ENCODE measurements around the gene GOLGA6D. TPM values are rescaled to one million over a fixed set of nuclear protein-coding genes. Genes with fewer than 3 reads are reported as not detected.
"Not testable (repeated sequence)": the region's sequence is repeated elsewhere in the genome, so short reads cannot be mapped to it uniquely, and the experiment has no call there.

GOLGA6D gene
- total and polyA plus RNA-seq, 9 donors, result 0.09 to 0.89 (median 0.47) TPM

- not testable (repeated sequence) for H3K4me3 ChIP-seq (ENCODE audit: low read length); H3K4me1 ChIP-seq (ENCODE audit: control insufficient read depth, insufficient read depth, low read length); H3K27ac ChIP-seq (ENCODE audit: low read length); H3K27me3 ChIP-seq (ENCODE audit: control insufficient read depth, insufficient read depth, low read length); H3K36me3 ChIP-seq (ENCODE audit: control insufficient read depth, insufficient read depth, low read length); DNase-seq; H3K9me3 ChIP-seq (replicated peaks; ENCODE audit: control insufficient read depth, low read depth, low read length)
- no CpG with 5 or more reads among the region's 3 CpGs for WGBS (ENCODE audit: insufficient coverage)
Observed at GRCh38 chr15:75284152-75284551, 1.5 kb downstream of the GOLGA6D start.

- H3K9me3 ChIP-seq (replicated peaks; ENCODE audit: control insufficient read depth, low read depth, low read length); H3K27me3 ChIP-seq (ENCODE audit: control insufficient read depth, insufficient read depth, low read length); DNase-seq; H3K36me3 ChIP-seq (ENCODE audit: control insufficient read depth, insufficient read depth, low read length); H3K27ac ChIP-seq (ENCODE audit: low read length); H3K4me3 ChIP-seq (ENCODE audit: low read length); H3K4me1 ChIP-seq (ENCODE audit: control insufficient read depth, insufficient read depth, low read length): not testable (repeated sequence)
- no CpG with 5 or more reads among the region's 18 CpGs for WGBS (ENCODE audit: insufficient coverage)
Observed at GRCh38 chr15:75293660-75294059, 11.0 kb downstream of the GOLGA6D start.

GRCh38 chr15:75298541-75299310, 16.1 kb downstream of the GOLGA6D start:
- not testable (repeated sequence) for H3K36me3 ChIP-seq (ENCODE audit: control insufficient read depth, insufficient read depth, low read length); H3K9me3 ChIP-seq (replicated peaks; ENCODE audit: control insufficient read depth, low read depth, low read length); DNase-seq; H3K4me1 ChIP-seq (ENCODE audit: control insufficient read depth, insufficient read depth, low read length); H3K27me3 ChIP-seq (ENCODE audit: control insufficient read depth, insufficient read depth, low read length); H3K4me3 ChIP-seq (ENCODE audit: low read length); H3K27ac ChIP-seq (ENCODE audit: low read length)
- WGBS (ENCODE audit: insufficient coverage), result no CpG with 5 or more reads among the region's 13 CpGs

- not testable (repeated sequence) for H3K36me3 ChIP-seq (ENCODE audit: control insufficient read depth, insufficient read depth, low read length); H3K4me1 ChIP-seq (ENCODE audit: control insufficient read depth, insufficient read depth, low read length); H3K4me3 ChIP-seq (ENCODE audit: low read length); DNase-seq; H3K9me3 ChIP-seq (replicated peaks; ENCODE audit: control insufficient read depth, low read depth, low read length); H3K27me3 ChIP-seq (ENCODE audit: control insufficient read depth, insufficient read depth, low read length); H3K27ac ChIP-seq (ENCODE audit: low read length)
- WGBS (ENCODE audit: insufficient coverage), result 0% methylated on average over 1 of the region's 6 CpGs
Observed at GRCh38 chr15:75299311-75299688, 16.7 kb downstream of the GOLGA6D start.

- not testable (repeated sequence) for H3K9me3 ChIP-seq (replicated peaks; ENCODE audit: control insufficient read depth, low read depth, low read length); H3K4me1 ChIP-seq (ENCODE audit: control insufficient read depth, insufficient read depth, low read length); H3K27ac ChIP-seq (ENCODE audit: low read length); H3K4me3 ChIP-seq (ENCODE audit: low read length); DNase-seq; H3K36me3 ChIP-seq (ENCODE audit: control insufficient read depth, insufficient read depth, low read length); H3K27me3 ChIP-seq (ENCODE audit: control insufficient read depth, insufficient read depth, low read length)
- 58% methylated on average over 5 of the region's 6 CpGs for WGBS (ENCODE audit: insufficient coverage)
Observed at GRCh38 chr15:75300026-75300425, 17.4 kb downstream of the GOLGA6D start.

GRCh38 chr15:75302318-75302717, 19.7 kb downstream of the GOLGA6D start:
- H3K4me1 ChIP-seq (ENCODE audit: control insufficient read depth, insufficient read depth, low read length), result no peaks in the 10 kb centered on the region
- peaks cover 5% of the 10 kb centered on the region for H3K27me3 ChIP-seq (ENCODE audit: control insufficient read depth, insufficient read depth, low read length)
- 86% methylated on average over 9 of the region's 9 CpGs for WGBS (ENCODE audit: insufficient coverage)
- no peaks in the 10 kb centered on the region for H3K9me3 ChIP-seq (replicated peaks; ENCODE audit: control insufficient read depth, low read depth, low read length)
- no peaks in the 10 kb centered on the region for H3K36me3 ChIP-seq (ENCODE audit: control insufficient read depth, insufficient read depth, low read length)
- no peak overlapping the region for H3K27ac ChIP-seq (ENCODE audit: low read length)
- H3K4me3 ChIP-seq (ENCODE audit: low read length), result no peak overlapping the region
- no peak for DNase-seq

- not testable (repeated sequence) for H3K4me1 ChIP-seq (ENCODE audit: control insufficient read depth, insufficient read depth, low read length); H3K27ac ChIP-seq (ENCODE audit: low read length); H3K27me3 ChIP-seq (ENCODE audit: control insufficient read depth, insufficient read depth, low read length); H3K36me3 ChIP-seq (ENCODE audit: control insufficient read depth, insufficient read depth, low read length); DNase-seq; H3K9me3 ChIP-seq (replicated peaks; ENCODE audit: control insufficient read depth, low read depth, low read length); H3K4me3 ChIP-seq (ENCODE audit: low read length)
- 100% methylated on average over 1 of the region's 4 CpGs for WGBS (ENCODE audit: insufficient coverage)
Observed at GRCh38 chr15:75302753-75303152, 20.1 kb downstream of the GOLGA6D start.

GRCh38 chr15:75306188-75306587, 23.6 kb downstream of the GOLGA6D start:
- WGBS (ENCODE audit: insufficient coverage), result 20% methylated on average over 1 of the region's 3 CpGs
- Histone ChIP-seq H3K27me3 (ENCODE audit: control insufficient read depth, insufficient read depth, low read length) (peaks cover 14% of the 10 kb centered on the region), H3K4me3 (ENCODE audit: low read length) (no peak overlapping the region)

GRCh38 chr15:75307778-75308390, 25.2 kb downstream of the GOLGA6D start:
- 52% methylated on average over 8 of the region's 15 CpGs for WGBS (ENCODE audit: insufficient coverage)
- no peak for DNase-seq
- Histone ChIP-seq H3K36me3 (ENCODE audit: control insufficient read depth, insufficient read depth, low read length) (no peaks in the 10 kb centered on the region), H3K27me3 (ENCODE audit: control insufficient read depth, insufficient read depth, low read length) (peaks cover 14% of the 10 kb centered on the region), H3K9me3 (replicated peaks; ENCODE audit: control insufficient read depth, low read depth, low read length) (no peaks in the 10 kb centered on the region), H3K27ac (ENCODE audit: low read length) (no peak overlapping the region), H3K4me3 (ENCODE audit: low read length) (no peak overlapping the region), H3K4me1 (ENCODE audit: control insufficient read depth, insufficient read depth, low read length) (no peaks in the 10 kb centered on the region)

More at GRCh38 chr15:75306188-75306587, 23.6 kb downstream of the GOLGA6D start:
- no peaks in the 10 kb centered on the region for H3K4me1 ChIP-seq (ENCODE audit: control insufficient read depth, insufficient read depth, low read length)
- H3K36me3 ChIP-seq (ENCODE audit: control insufficient read depth, insufficient read depth, low read length), result no peaks in the 10 kb centered on the region
- H3K9me3 ChIP-seq (replicated peaks; ENCODE audit: control insufficient read depth, low read depth, low read length), result no peaks in the 10 kb centered on the region
- DNase-seq, result no peak
- H3K27ac ChIP-seq (ENCODE audit: low read length), result no peak overlapping the region

GRCh38 chr15:75309711-75310110, 27.1 kb downstream of the GOLGA6D start:
- H3K27me3 ChIP-seq (ENCODE audit: control insufficient read depth, insufficient read depth, low read length), result peaks cover 10% of the 10 kb centered on the region

More at GRCh38 chr15:75309711-75310110, 27.1 kb downstream of the GOLGA6D start:
- H3K9me3 ChIP-seq (replicated peaks; ENCODE audit: control insufficient read depth, low read depth, low read length), result no peaks in the 10 kb centered on the region
- H3K27ac ChIP-seq (ENCODE audit: low read length), result no peak overlapping the region
- H3K4me3 ChIP-seq (ENCODE audit: low read length), result no peak overlapping the region
- DNase-seq, result no peak
- H3K36me3 ChIP-seq (ENCODE audit: control insufficient read depth, insufficient read depth, low read length), result no peaks in the 10 kb centered on the region
- no peaks in the 10 kb centered on the region for H3K4me1 ChIP-seq (ENCODE audit: control insufficient read depth, insufficient read depth, low read length)
